Fibroblast of lung (primary cell): ENCODE measurements around the gene SECTM1. TPM values are rescaled to one million over a fixed set of nuclear protein-coding genes. Genes with fewer than 3 reads are reported as not detected.

Source experiments
- DNase-seq, 2 donors: peaks; one replicate each; pipeline versions ENCODE4 v3.0.0 to v3.0.0-alpha.2; 2010; ENCODE audit warnings: low read depth in 2 of 2
- H2AFZ ChIP-seq: 2 replicates; pipeline ENCODE4 v1.5.1; 2012; ENCODE audit warnings: low read length, control low read depth, inconsistent platforms
- H3K27ac ChIP-seq: 2 replicates; pipeline ENCODE4 v1.5.1; 2011; ENCODE audit warnings: low read length, control low read depth; ENCODE audit not compliant: insufficient read depth
- H3K27me3 ChIP-seq: 2 replicates; pipeline ENCODE4 v1.5.1; 2011; ENCODE audit warnings: mild to moderate bottlenecking, low read length; ENCODE audit not compliant: control insufficient read depth, insufficient read depth
- H3K36me3 ChIP-seq: 2 replicates; pipeline ENCODE4 v1.5.1; 2011; ENCODE audit warnings: low read length; ENCODE audit not compliant: control insufficient read depth, insufficient read depth
- H3K4me1 ChIP-seq: 2 replicates; pipeline ENCODE4 v1.5.1; 2011; ENCODE audit warnings: low read length; ENCODE audit not compliant: control insufficient read depth, insufficient read depth; ENCODE audit errors: extremely low read depth
- H3K4me2 ChIP-seq: 2 replicates; pipeline ENCODE4 v1.5.1; 2011; ENCODE audit warnings: low read length, control low read depth; ENCODE audit not compliant: insufficient read depth; ENCODE audit errors: extremely low read depth
- H3K4me3 ChIP-seq, 4 experiments: fragments of 200-600 bp in 1 of 4; sonication (generic) in 1 of 4; replicated peaks in 1 of 4; 2 replicates each; pipeline ENCODE4 v1.5.1; 2011 to 2016; ENCODE audit warnings: low read length in 4 of 4, low read depth in 3 of 4, mild to moderate bottlenecking in 3 of 4, control low read depth in 2 of 4, inconsistent platforms in 1 of 4, mixed read lengths in 1 of 4; ENCODE audit not compliant: insufficient read depth in 1 of 4; ENCODE audit errors: control extremely low read depth in 1 of 4
- H3K79me2 ChIP-seq: 2 replicates; pipeline ENCODE4 v1.5.1; 2012; ENCODE audit warnings: mild to moderate bottlenecking, low read length, inconsistent platforms; ENCODE audit not compliant: control insufficient read depth, insufficient read depth
- H3K9ac ChIP-seq: 2 replicates; pipeline ENCODE4 v1.5.1; 2011; ENCODE audit warnings: mild to moderate bottlenecking, low read length, control low read depth; ENCODE audit not compliant: insufficient read depth
- H3K9me3 ChIP-seq: 2 replicates; pipeline ENCODE4 v1.5.1; 2012; ENCODE audit warnings: low read depth, low read length; ENCODE audit not compliant: control insufficient read depth, insufficient read depth
- H4K20me1 ChIP-seq: 2 replicates; pipeline ENCODE4 v1.5.1; 2011; ENCODE audit warnings: low read length; ENCODE audit not compliant: control insufficient read depth, insufficient read depth; ENCODE audit errors: extremely low read depth
- EZH2 ChIP-seq: IDR thresholded peaks from 2 replicates; pipeline ENCODE4 v1.5.1; 2012; ENCODE audit warnings: low read length, control low read depth, mild to moderate bottlenecking; ENCODE audit errors: missing control alignments
- polyA plus RNA-seq, 2 donors: library from polyadenylated mRNA; depleted of rRNA in 1 of 2; stranded (reverse) in 1 of 2; unstranded in 1 of 2; fragments of >200 nt; gene quantifications; 2 replicates each; pipeline ENCODE4 v1.2.1, GENCODE V29; 2011 to 2012; ENCODE audit warnings: missing spikeins in 1 of 2
- total RNA-seq: library from RNA; depleted of rRNA; stranded (reverse); fragments of >200 nt; gene quantifications from 2 replicates; pipeline ENCODE4 v1.2.1, GENCODE V29; 2014
- TF ChIP-seq, protein P1 (sequence below), 2 donors: IDR thresholded peaks in 1 of 2; conservative IDR thresholded peaks in 1 of 2; 1 replicate in 1 of 2; 2 replicates in 1 of 2; pipeline ENCODE4 v1.5.1; 2011 to 2012; ENCODE audit warnings: low read length in 2 of 2, control low read depth in 1 of 2, inconsistent platforms in 1 of 2, low read depth in 1 of 2, mild to moderate bottlenecking in 1 of 2

The SECTM1 gene
- total and polyA plus RNA-seq, 2 donors (not counting 1 experiment from before 2014, with no cell fraction given), result 17.3 to 17.5 TPM

DNA sequence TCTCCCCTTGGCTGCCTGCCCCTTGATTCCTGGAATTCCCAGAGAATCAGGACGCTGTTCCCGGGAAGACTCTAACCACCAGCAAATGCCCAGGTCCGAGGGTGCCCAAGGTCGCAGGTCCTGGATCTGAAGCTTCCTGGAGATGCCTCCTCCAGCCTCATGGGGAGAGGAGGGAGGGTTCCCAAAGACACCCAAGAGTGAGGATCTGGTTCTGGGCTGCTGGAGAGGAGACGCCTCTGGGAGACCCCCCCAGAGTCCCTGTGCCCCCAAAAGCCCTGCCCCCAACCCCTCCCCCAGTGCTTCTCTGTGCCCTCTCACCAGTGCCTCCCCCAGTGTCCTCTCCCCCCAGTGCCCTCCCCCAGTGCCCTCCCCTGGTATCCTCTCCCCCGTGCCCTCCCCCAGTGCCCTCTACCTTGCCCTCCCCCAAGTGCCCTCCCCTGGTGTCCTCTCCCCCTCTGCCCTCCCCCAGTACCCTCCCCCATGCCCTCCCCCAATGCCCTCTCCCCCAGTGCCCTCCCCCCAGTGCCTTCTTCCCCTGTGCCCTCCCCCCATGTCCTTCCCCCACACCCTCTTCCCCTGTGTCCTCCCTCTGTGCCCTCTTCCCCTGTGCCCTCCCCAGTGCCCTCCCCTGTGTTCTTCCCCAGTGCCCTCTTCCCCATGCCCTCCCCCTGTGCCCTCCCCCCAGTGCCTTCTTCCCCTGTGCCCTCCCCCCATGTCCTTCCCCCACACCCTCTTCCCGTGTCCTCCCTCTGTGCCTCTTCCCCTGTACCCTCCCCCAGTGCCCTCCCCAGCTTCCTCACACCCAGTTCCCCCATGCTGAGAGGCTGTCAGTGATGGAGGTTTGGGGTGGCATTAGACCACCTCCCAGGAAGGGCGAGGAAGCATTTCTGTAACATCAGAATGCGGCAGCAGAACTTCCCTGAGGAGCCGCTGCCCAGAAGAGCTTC is 6.3 kb upstream of the SECTM1 start:
- H3K27ac ChIP-seq, result no peak overlapping the region

DNA sequence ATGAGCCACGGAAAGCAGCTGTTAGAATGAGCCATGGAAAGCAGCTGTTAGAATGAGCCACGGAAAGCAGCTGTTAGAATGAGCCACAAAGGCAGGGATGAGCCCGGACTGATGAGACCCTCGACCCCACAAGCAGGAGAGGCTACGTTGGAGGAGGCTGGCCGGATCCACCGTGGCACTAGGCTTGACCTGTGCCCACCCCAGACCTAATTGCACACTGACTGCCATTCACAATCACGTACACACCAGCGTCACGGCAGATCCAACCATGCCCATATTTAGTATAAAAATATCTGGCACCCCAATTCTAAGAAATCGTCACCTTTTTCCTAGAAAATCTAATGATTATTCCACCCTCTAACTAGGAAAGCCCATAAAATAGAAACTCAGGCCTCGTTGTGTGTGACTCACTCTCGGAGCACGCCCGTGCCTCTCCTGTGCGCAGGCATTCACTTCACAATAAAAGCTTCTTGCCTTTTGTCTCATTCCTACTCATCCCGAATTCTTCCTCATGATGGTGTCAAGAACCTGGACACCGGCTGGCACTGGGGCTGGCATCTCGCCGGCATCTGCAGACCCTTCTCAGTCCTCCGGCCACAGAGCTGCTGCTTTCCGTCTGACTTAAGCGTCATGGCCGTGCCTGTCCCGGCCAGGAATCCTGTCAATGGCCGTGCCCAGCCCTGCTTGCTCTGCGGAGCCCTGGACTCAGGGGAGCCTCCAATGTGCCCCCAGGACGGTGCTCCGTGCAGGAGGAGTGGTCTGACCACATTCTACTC is 5.5 kb upstream of the SECTM1 start:
- no peaks in the 10 kb centered on the region for H3K79me2 ChIP-seq
- DNase-seq, result peak; percentile 60 to 77
- no peak overlapping the region for H3K9ac ChIP-seq

More for the DNA sequence above, 6.3 kb upstream of the SECTM1 start:
- peaks cover 8% of the 10 kb centered on the region for H3K4me1 ChIP-seq
- H3K4me2 ChIP-seq, result peak overlapping the region; percentile 72
- TF ChIP-seq, protein P1, sequence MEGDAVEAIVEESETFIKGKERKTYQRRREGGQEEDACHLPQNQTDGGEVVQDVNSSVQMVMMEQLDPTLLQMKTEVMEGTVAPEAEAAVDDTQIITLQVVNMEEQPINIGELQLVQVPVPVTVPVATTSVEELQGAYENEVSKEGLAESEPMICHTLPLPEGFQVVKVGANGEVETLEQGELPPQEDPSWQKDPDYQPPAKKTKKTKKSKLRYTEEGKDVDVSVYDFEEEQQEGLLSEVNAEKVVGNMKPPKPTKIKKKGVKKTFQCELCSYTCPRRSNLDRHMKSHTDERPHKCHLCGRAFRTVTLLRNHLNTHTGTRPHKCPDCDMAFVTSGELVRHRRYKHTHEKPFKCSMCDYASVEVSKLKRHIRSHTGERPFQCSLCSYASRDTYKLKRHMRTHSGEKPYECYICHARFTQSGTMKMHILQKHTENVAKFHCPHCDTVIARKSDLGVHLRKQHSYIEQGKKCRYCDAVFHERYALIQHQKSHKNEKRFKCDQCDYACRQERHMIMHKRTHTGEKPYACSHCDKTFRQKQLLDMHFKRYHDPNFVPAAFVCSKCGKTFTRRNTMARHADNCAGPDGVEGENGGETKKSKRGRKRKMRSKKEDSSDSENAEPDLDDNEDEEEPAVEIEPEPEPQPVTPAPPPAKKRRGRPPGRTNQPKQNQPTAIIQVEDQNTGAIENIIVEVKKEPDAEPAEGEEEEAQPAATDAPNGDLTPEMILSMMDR (conservative IDR thresholded peaks at IDR 0.05 in 1 of 2, IDR thresholded peaks at IDR 0.05 in 1 of 2; ENCODE audit: low read depth in 1 of 2, low read length in 2 of 2), result no peak
- TF ChIP-seq EZH2, result no peak
- H3K9me3 ChIP-seq, result no peaks in the 10 kb centered on the region
- no peak overlapping the region for H3K9ac ChIP-seq
- H3K27me3 ChIP-seq, result no peaks in the 10 kb centered on the region
- H2AFZ ChIP-seq, result peak overlapping the region; percentile 52
- H4K20me1 ChIP-seq, result no peaks in the 10 kb centered on the region
- H3K79me2 ChIP-seq, result no peaks in the 10 kb centered on the region
- H3K4me3 ChIP-seq, result peak overlapping the region in 1 of 4 experiments; percentile 38
- H3K36me3 ChIP-seq, result no peaks in the 10 kb centered on the region
- DNase-seq, result no peak

More for the DNA sequence above, 5.5 kb upstream of the SECTM1 start:
- peak overlapping the region; percentile 72 for H3K4me2 ChIP-seq
- H3K36me3 ChIP-seq, result no peaks in the 10 kb centered on the region
- peaks cover 16% of the 10 kb centered on the region for H3K4me1 ChIP-seq
- peak overlapping the region; percentile 41 for H3K27ac ChIP-seq
- H3K9me3 ChIP-seq, result no peaks in the 10 kb centered on the region
- TF ChIP-seq, protein P1 (conservative IDR thresholded peaks at IDR 0.05 in 1 of 2, IDR thresholded peaks at IDR 0.05 in 1 of 2; ENCODE audit: low read depth in 1 of 2, low read length in 2 of 2), result no peak
- TF ChIP-seq EZH2, result no peak
- H4K20me1 ChIP-seq, result no peaks in the 10 kb centered on the region
- peak overlapping the region in 1 of 4 experiments; percentile 38 for H3K4me3 ChIP-seq
- H2AFZ ChIP-seq, result peak overlapping the region; percentile 52
- no peaks in the 10 kb centered on the region for H3K27me3 ChIP-seq
